SK-N-SH (cell line): ENCODE results near the gene SLC13A3. TPM values are rescaled to one million over a fixed set of nuclear protein-coding genes. Genes with fewer than 3 reads are reported as not detected.

Source experiments
- CTCF ChIA-PET: fragments of 300-600, 350-600 bp; formaldehyde crosslinking; extraction: SDS; loops from one replicate; lab custom pipeline; 2021; lab: Yijun Ruan, JAX
- POLR2A ChIA-PET: fragments of 350-600 bp; sonication (Branson Sonifier 250); formaldehyde crosslinking; extraction: SDS; loops from one replicate; lab custom pipeline; 2020; ENCODE audit warnings: antibody characterized with exemption, inconsistent platforms; lab: Yijun Ruan, JAX
- DNase-seq: peaks from one replicate; pipeline ENCODE4 v3.0.0; 2012
- H2AFZ ChIP-seq: fragments of 200-600 bp; sonication (generic); 2 replicates; pipeline ENCODE4 v1.8.1; 2016; ENCODE audit warnings: antibody characterized with exemption, mild to moderate bottlenecking, low read depth
- H3F3A ChIP-seq: fragments of 200-600 bp; sonication (generic); replicated peaks from 2 replicates; pipeline ENCODE3; 2016; ENCODE audit warnings: antibody characterized with exemption, mild to moderate bottlenecking; ENCODE audit not compliant: insufficient read depth
- H3K27ac ChIP-seq, 2 experiments: fragments of 200-500 bp in 1 of 2; fragments of 200-600 bp in 1 of 2; sonication (Bioruptor generic) in 1 of 2; sonication (generic), shearing (Covaris generic) in 1 of 2; 2 replicates each; pipeline versions ENCODE4 v1.5.1 to v1.6.1; 2014 to 2016; ENCODE audit warnings: low read depth in 2 of 2, inconsistent platforms in 1 of 2, low read length in 1 of 2, mild to moderate bottlenecking in 1 of 2, mixed read lengths in 1 of 2
- H3K27me3 ChIP-seq: fragments of 200-600 bp; sonication (generic), shearing (Covaris generic); 2 replicates; pipeline ENCODE4 v1.6.1; 2016; ENCODE audit warnings: mixed run types; ENCODE audit not compliant: insufficient read depth
- H3K36me3 ChIP-seq, 2 experiments: fragments of 200-500 bp in 1 of 2; fragments of 200-600 bp in 1 of 2; sonication (Bioruptor generic) in 1 of 2; sonication (generic) in 1 of 2; replicated peaks in 1 of 2; 2 replicates each; pipeline versions ENCODE3 to v1.5.1; 2014 to 2016; ENCODE audit warnings: low read length in 1 of 2, mild to moderate bottlenecking in 1 of 2; ENCODE audit not compliant: insufficient read depth in 2 of 2, control insufficient read depth in 1 of 2
- H3K4me1 ChIP-seq, 2 experiments: fragments of 200-500 bp in 1 of 2; fragments of 200-600 bp in 1 of 2; sonication (Bioruptor generic) in 1 of 2; sonication (generic), shearing (Covaris generic) in 1 of 2; 2 replicates each; pipeline versions ENCODE4 v1.5.1 to v1.6.1; 2014 to 2016; ENCODE audit warnings: low read depth in 1 of 2, low read length in 1 of 2, mixed run types in 1 of 2; ENCODE audit not compliant: insufficient read depth in 2 of 2, control insufficient read depth in 1 of 2
- H3K4me2 ChIP-seq: fragments of 200-600 bp; sonication (generic), shearing (Covaris generic); 2 replicates; pipeline ENCODE4 v1.6.1; 2017; ENCODE audit warnings: mixed run types
- H3K4me3 ChIP-seq, 2 experiments: fragments of 200-500 bp in 1 of 2; fragments of 200-600 bp in 1 of 2; sonication (Bioruptor generic) in 1 of 2; sonication (generic), shearing (Covaris generic) in 1 of 2; 2 replicates each; pipeline versions ENCODE4 v1.5.1 to v1.8.1; 2014 to 2016; ENCODE audit warnings: low read depth in 2 of 2, inconsistent platforms in 1 of 2, low read length in 1 of 2, mild to moderate bottlenecking in 1 of 2, mixed read lengths in 1 of 2, moderate library complexity in 1 of 2
- H3K79me2 ChIP-seq: fragments of 200-600 bp; sonication (generic); 2 replicates; pipeline ENCODE4 v1.8.1; 2017; ENCODE audit warnings: mild to moderate bottlenecking; ENCODE audit not compliant: insufficient read depth
- H3K9ac ChIP-seq: fragments of 200-600 bp; sonication (generic); 2 replicates; pipeline ENCODE4 v1.6.1; 2017; ENCODE audit warnings: mixed run types
- H3K9me2 ChIP-seq: fragments of 200-600 bp; sonication (generic); 2 replicates; pipeline ENCODE4 v1.6.1; 2017; ENCODE audit warnings: mixed run types
- H3K9me3 ChIP-seq: fragments of 200-600 bp; sonication (generic); 2 replicates; pipeline ENCODE4 v1.6.1; 2017; ENCODE audit warnings: mixed run types, mild to moderate bottlenecking, moderate library complexity
- H4K20me1 ChIP-seq: fragments of 200-600 bp; sonication (generic); 2 replicates; pipeline ENCODE4 v1.6.1; 2017; ENCODE audit warnings: mild to moderate bottlenecking, mixed run types; ENCODE audit not compliant: insufficient read depth
- GABPA ChIP-seq: IDR thresholded peaks from 2 replicates; pipeline ENCODE4 v1.4.0; 2012; ENCODE audit warnings: low read depth, mild to moderate bottlenecking
- MXI1 ChIP-seq: IDR thresholded peaks from 2 replicates; pipeline ENCODE4 v1.6.1; 2012; ENCODE audit warnings: mild to moderate bottlenecking, low read depth, low read length, improper control_type of control experiment
- RCOR1 ChIP-seq: fragments of 150-350 bp; IDR thresholded peaks from 2 replicates; pipeline ENCODE4 v1.6.1; 2017; ENCODE audit warnings: antibody characterized with exemption, low read length
- RXRA ChIP-seq: IDR thresholded peaks from 2 replicates; pipeline ENCODE4 v1.4.0; 2012; ENCODE audit warnings: low read depth, mild to moderate bottlenecking, borderline replicate concordance
- TEAD4 ChIP-seq: IDR thresholded peaks from 2 replicates; pipeline ENCODE4 v1.4.0; 2012; ENCODE audit warnings: mild to moderate bottlenecking, borderline replicate concordance; ENCODE audit not compliant: insufficient read depth
- WGBS: methylation state at CpG from one replicate; pipeline ENCODE4 v1.1.6; 2017; ENCODE audit warnings: low lambda C conversion rate; 5-methylcytosine and 5-hydroxymethylcytosine counted together
- polyA plus RNA-seq, 3 experiments: library from polyadenylated mRNA; depleted of rRNA; stranded (reverse); fragments of >200 nt; gene quantifications; 2 replicates each; pipeline ENCODE4 v1.2.3, GENCODE V29; 2012
- TF ChIP-seq, protein P1 (sequence below): IDR thresholded peaks from 2 replicates; pipeline ENCODE4; 2012
- TF ChIP-seq, protein P2 (sequence below): IDR thresholded peaks from 2 replicates; pipeline ENCODE4 v1.4.0; 2012; ENCODE audit warnings: low read depth, borderline replicate concordance

SLC13A3 gene
- polyA plus RNA-seq, 1 of the 3 experiments (the other 2 are of a cell fraction): 0.10 TPM

DNA sequence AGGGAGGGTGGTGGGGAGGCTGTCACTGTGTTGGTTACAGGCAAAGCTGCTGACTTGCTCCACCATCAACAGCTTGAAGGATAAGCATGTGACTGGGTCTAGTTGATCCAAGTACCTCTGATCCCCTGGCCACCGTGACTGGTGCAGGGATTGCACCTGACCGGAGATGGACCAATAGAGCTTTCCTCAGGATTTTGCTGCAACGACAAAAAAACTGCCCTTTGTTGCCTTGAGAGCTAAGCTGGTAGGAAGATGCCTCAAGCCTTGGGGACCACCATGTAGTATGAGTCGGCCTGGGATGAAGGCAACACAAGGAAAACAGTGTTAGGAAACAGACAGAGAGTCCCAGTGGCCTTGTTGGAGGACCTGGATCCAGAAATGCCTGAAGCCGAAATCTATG lies 102.6 kb downstream of the SLC13A3 start:
- no peak for TF ChIP-seq RXRA
- TF ChIP-seq, all 33 proteins: peak for 0
- 46% methylated on average over 2 of the region's 5 CpGs for WGBS
- DNase-seq: no peak
- no peaks in the 10 kb centered on the region for H3K9me2 ChIP-seq
- no peaks in the 10 kb centered on the region for H3K27me3 ChIP-seq
- H3K4me3 ChIP-seq: no peak overlapping the region
- H3K4me1 ChIP-seq: peaks cover 0 to 4% of the 10 kb centered on the region in 2 experiments; a peak in 1 of 4 replicates
- H3K9ac ChIP-seq: no peak overlapping the region
- H3K9me3 ChIP-seq: no peaks in the 10 kb centered on the region
- H3K36me3 ChIP-seq: no peaks in the 10 kb centered on the region
- H4K20me1 ChIP-seq: no peaks in the 10 kb centered on the region
- no peaks in the 10 kb centered on the region for H3F3A ChIP-seq
- no peaks in the 10 kb centered on the region for H3K79me2 ChIP-seq
- ChIA-PET CTCF (interaction anchor here (1.0 to 4.1 kb wide), 3 partner anchors 14 to 139 kb away, joined by 3 to 25 read pairs (median 3); no protein-coding TSS in a partner anchor), POLR2A (no interaction called here)
- no peak overlapping the region for H3K4me2 ChIP-seq
- no peak overlapping the region for H3K27ac ChIP-seq
- H2AFZ ChIP-seq: no peak overlapping the region

DNA sequence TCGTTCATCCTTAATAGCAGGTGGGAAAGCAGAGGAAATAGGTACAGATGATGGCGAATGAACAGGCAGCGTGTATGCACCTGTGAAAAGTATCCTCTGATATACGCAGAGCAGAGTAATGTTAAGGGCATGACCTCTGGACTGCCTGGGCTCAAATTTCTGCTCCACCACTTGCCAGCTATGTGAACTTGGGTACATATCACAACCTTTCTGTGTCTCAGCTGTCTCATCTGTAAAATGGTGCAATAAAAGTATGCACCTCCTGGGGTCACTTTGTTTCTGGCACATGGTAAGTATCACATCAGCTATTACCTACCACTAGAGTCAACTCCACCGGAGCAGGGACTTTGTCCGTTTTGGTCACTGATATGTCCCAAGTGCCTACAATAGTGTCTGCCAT lies 103.3 kb downstream of the SLC13A3 start:
- 57% methylated on average over 6 of the region's 6 CpGs for WGBS

DNA sequence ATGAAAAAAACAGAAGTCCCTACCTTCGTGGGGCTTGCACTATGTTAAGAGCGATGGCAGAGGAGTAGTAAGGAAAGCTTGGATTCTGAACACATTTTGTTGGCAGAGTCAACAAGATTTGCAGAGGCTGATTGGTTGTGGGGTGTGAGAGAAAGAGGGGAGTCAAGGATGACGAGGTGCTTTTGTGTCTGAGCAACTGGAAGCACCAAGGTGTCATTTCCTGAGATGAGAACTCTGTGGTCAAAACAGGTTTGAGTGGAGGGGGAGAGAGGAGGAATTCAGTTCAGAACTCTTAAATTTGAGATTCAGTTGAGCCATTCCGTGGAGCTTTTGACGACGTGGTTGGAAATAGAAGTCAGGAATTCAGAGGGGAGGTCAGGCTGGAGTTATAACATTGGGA lies 104.3 kb downstream of the SLC13A3 start:
- no peak overlapping the region for H3K27ac ChIP-seq
- H3K79me2 ChIP-seq: no peaks in the 10 kb centered on the region
- H3K36me3 ChIP-seq: no peaks in the 10 kb centered on the region
- no peak overlapping the region for H2AFZ ChIP-seq
- peaks cover 6% of the 10 kb centered on the region; the same call in 1 of the 2 replicates for H3K27me3 ChIP-seq
- H3K4me3 ChIP-seq: no peak overlapping the region
- H4K20me1 ChIP-seq: no peaks in the 10 kb centered on the region
- no peaks in the 10 kb centered on the region for H3F3A ChIP-seq
- H3K9me3 ChIP-seq: no peaks in the 10 kb centered on the region
- H3K9ac ChIP-seq: no peak overlapping the region
- H3K9me2 ChIP-seq: no peaks in the 10 kb centered on the region
- ChIA-PET POLR2A (no interaction called here), CTCF (no interaction called here)
- no peak overlapping the region for H3K4me2 ChIP-seq
- WGBS: 41% methylated on average over 6 of the region's 6 CpGs
- no peak for TF ChIP-seq MXI1
- no peak for TF ChIP-seq GABPA
- no peaks in the 10 kb centered on the region for H3K4me1 ChIP-seq
- no peak for DNase-seq

More for the DNA sequence above, 103.3 kb downstream of the SLC13A3 start:
- Histone ChIP-seq H3K9me3 (no peaks in the 10 kb centered on the region), H2AFZ (no peak overlapping the region), H3K79me2 (no peaks in the 10 kb centered on the region), H3K4me3 (no peak overlapping the region), H3K27ac (no peak overlapping the region), H3K27me3 (peaks cover 2% of the 10 kb centered on the region; the same call in 1 of the 2 replicates), H3F3A (no peaks in the 10 kb centered on the region), H3K4me2 (no peak overlapping the region), H3K9ac (no peak overlapping the region), H3K36me3 (no peaks in the 10 kb centered on the region), H3K4me1 (peaks cover 0 to 4% of the 10 kb centered on the region in 2 experiments; a peak in 1 of 4 replicates), H3K9me2 (no peaks in the 10 kb centered on the region), H4K20me1 (no peaks in the 10 kb centered on the region)
- ChIA-PET POLR2A (no interaction called here), CTCF (interaction anchor here (1.0 to 1.1 kb wide), 2 partner anchors 27 to 139 kb away, joined by 3 read pairs; no protein-coding TSS in a partner anchor)
- TF ChIP-seq, protein P1, sequence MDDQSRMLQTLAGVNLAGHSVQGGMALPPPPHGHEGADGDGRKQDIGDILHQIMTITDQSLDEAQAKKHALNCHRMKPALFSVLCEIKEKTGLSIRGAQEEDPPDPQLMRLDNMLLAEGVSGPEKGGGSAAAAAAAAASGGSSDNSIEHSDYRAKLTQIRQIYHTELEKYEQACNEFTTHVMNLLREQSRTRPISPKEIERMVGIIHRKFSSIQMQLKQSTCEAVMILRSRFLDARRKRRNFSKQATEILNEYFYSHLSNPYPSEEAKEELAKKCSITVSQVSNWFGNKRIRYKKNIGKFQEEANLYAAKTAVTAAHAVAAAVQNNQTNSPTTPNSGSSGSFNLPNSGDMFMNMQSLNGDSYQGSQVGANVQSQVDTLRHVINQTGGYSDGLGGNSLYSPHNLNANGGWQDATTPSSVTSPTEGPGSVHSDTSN: no peak
- TF ChIP-seq TEAD4 (no peak), MXI1 (no peak), RCOR1 (no peak)
- TF ChIP-seq, protein P2, sequence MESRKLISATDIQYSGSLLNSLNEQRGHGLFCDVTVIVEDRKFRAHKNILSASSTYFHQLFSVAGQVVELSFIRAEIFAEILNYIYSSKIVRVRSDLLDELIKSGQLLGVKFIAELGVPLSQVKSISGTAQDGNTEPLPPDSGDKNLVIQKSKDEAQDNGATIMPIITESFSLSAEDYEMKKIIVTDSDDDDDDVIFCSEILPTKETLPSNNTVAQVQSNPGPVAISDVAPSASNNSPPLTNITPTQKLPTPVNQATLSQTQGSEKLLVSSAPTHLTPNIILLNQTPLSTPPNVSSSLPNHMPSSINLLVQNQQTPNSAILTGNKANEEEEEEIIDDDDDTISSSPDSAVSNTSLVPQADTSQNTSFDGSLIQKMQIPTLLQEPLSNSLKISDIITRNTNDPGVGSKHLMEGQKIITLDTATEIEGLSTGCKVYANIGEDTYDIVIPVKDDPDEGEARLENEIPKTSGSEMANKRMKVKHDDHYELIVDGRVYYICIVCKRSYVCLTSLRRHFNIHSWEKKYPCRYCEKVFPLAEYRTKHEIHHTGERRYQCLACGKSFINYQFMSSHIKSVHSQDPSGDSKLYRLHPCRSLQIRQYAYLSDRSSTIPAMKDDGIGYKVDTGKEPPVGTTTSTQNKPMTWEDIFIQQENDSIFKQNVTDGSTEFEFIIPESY: no peak
- DNase-seq: no peak
